HEK293 (cell line): ENCODE measurements around the gene CORT.

Experiments used
- GLIS2 ChIP-seq: fragments of 450-650 bp; formaldehyde crosslinking; IDR thresholded peaks from 2 replicates; pipeline ENCODE4 v1.5.1; 2016; ENCODE audit warnings: missing biosample characterization, missing genetic modification characterization
- KLF16 ChIP-seq: fragments of 450-650 bp; formaldehyde crosslinking; IDR thresholded peaks from 2 replicates; pipeline ENCODE4 v1.5.1; 2017; ENCODE audit warnings: missing biosample characterization, missing genetic modification characterization
- KLF9 ChIP-seq: fragments of 450-650 bp; formaldehyde crosslinking; IDR thresholded peaks from 2 replicates; pipeline ENCODE4 v1.5.1; 2016; ENCODE audit warnings: missing biosample characterization, missing genetic modification characterization, low read depth
- SCRT2 ChIP-seq: fragments of 450-650 bp; formaldehyde crosslinking; IDR thresholded peaks from 2 replicates; pipeline ENCODE4 v1.5.1; 2016; ENCODE audit warnings: missing biosample characterization, missing genetic modification characterization
- SETDB1 ChIP-seq: IDR thresholded peaks from one replicate; pipeline ENCODE4 v1.6.1; 2017; ENCODE audit warnings: mild to moderate bottlenecking, low read length, moderate library complexity, mixed read lengths; ENCODE audit not compliant: insufficient read length
- TCF7L2 ChIP-seq: IDR thresholded peaks from 2 replicates; pipeline ENCODE4 v1.6.1; 2011; ENCODE audit warnings: low read depth, mild to moderate bottlenecking, inconsistent platforms, low read length, moderate library complexity, borderline replicate concordance
- YY1 ChIP-seq: fragments of 450-650 bp; formaldehyde crosslinking; IDR thresholded peaks from 2 replicates; pipeline ENCODE4 v1.5.1; 2018; ENCODE audit warnings: missing biosample characterization, missing genetic modification characterization
- ZBTB1 ChIP-seq: fragments of 450-650 bp; formaldehyde crosslinking; IDR thresholded peaks from 2 replicates; pipeline ENCODE4 v1.5.1; 2016; ENCODE audit warnings: missing biosample characterization, missing genetic modification characterization
- ZBTB8A ChIP-seq: fragments of 450-650 bp; formaldehyde crosslinking; IDR thresholded peaks from 2 replicates; pipeline ENCODE4 v1.5.1; 2016; ENCODE audit warnings: missing biosample characterization, missing genetic modification characterization
- ZFP3 ChIP-seq: fragments of 450-650 bp; formaldehyde crosslinking; IDR thresholded peaks from 2 replicates; pipeline ENCODE4 v1.5.1; 2016; ENCODE audit warnings: low read depth, missing biosample characterization, missing genetic modification characterization
- ZFP69B ChIP-seq: fragments of 450-650 bp; formaldehyde crosslinking; IDR thresholded peaks from 2 replicates; pipeline ENCODE4 v1.5.1; 2016; ENCODE audit warnings: missing biosample characterization, missing genetic modification characterization
- ZNF121 ChIP-seq: fragments of 450-650 bp; formaldehyde crosslinking; IDR thresholded peaks from 2 replicates; pipeline ENCODE4 v1.5.1; 2016; ENCODE audit warnings: missing biosample characterization, missing genetic modification characterization
- ZNF138 ChIP-seq: fragments of 450-650 bp; formaldehyde crosslinking; IDR thresholded peaks from 2 replicates; pipeline ENCODE4 v1.5.1; 2016; ENCODE audit warnings: missing biosample characterization, missing genetic modification characterization, borderline replicate concordance
- ZNF184 ChIP-seq: fragments of 450-650 bp; IDR thresholded peaks from 2 replicates; pipeline ENCODE4 v1.5.1; 2018; ENCODE audit warnings: missing biosample characterization, mild to moderate bottlenecking, missing genetic modification characterization
- ZNF2 ChIP-seq: fragments of 450-650 bp; formaldehyde crosslinking; IDR thresholded peaks from 2 replicates; pipeline ENCODE4 v1.5.1; 2016; ENCODE audit warnings: missing biosample characterization, missing genetic modification characterization
- ZNF221 ChIP-seq: fragments of 450-650 bp; formaldehyde crosslinking; IDR thresholded peaks from 2 replicates; pipeline ENCODE4 v1.5.1; 2017; ENCODE audit warnings: missing biosample characterization, missing genetic modification characterization, borderline replicate concordance
- ZNF266 ChIP-seq: fragments of 450-650 bp; formaldehyde crosslinking; IDR thresholded peaks from 2 replicates; pipeline ENCODE4 v1.5.1; 2016; ENCODE audit warnings: missing biosample characterization, missing genetic modification characterization, low read depth
- ZNF394 ChIP-seq: fragments of 450-650 bp; formaldehyde crosslinking; IDR thresholded peaks from 2 replicates; pipeline ENCODE4 v1.5.1; 2016; ENCODE audit warnings: missing biosample characterization, missing genetic modification characterization, mild to moderate bottlenecking, moderate library complexity, borderline replicate concordance
- ZNF473 ChIP-seq: fragments of 450-650 bp; formaldehyde crosslinking; IDR thresholded peaks from 2 replicates; pipeline ENCODE4 v1.5.1; 2017; ENCODE audit warnings: missing biosample characterization, missing genetic modification characterization
- ZNF510 ChIP-seq: fragments of 450-650 bp; formaldehyde crosslinking; IDR thresholded peaks from 2 replicates; pipeline ENCODE4 v1.5.1; 2018; ENCODE audit warnings: mild to moderate bottlenecking, missing genetic modification characterization, missing biosample characterization; ENCODE audit not compliant: insufficient replicate concordance
- ZNF560 ChIP-seq: fragments of 450-650 bp; formaldehyde crosslinking; IDR thresholded peaks from 2 replicates; pipeline ENCODE4 v1.5.1; 2017; ENCODE audit warnings: missing biosample characterization, missing genetic modification characterization, borderline replicate concordance
- ZNF658 ChIP-seq: fragments of 450-650 bp; formaldehyde crosslinking; IDR thresholded peaks from 2 replicates; pipeline ENCODE4; 2016; ENCODE audit warnings: missing biosample characterization, missing genetic modification characterization
- ZNF701 ChIP-seq: fragments of 450-650 bp; formaldehyde crosslinking; IDR thresholded peaks from 2 replicates; pipeline ENCODE4 v1.5.1; 2016; ENCODE audit warnings: missing biosample characterization, missing genetic modification characterization
- ZNF747 ChIP-seq: fragments of 450-650 bp; formaldehyde crosslinking; IDR thresholded peaks from 2 replicates; pipeline ENCODE4 v1.5.1; 2016; ENCODE audit warnings: missing biosample characterization, missing genetic modification characterization
- ZSCAN30 ChIP-seq: fragments of 450-650 bp; IDR thresholded peaks from 2 replicates; pipeline ENCODE4 v1.5.1; 2018; ENCODE audit warnings: missing biosample characterization, mild to moderate bottlenecking, missing genetic modification characterization, moderate library complexity
- TF ChIP-seq, protein P1 (sequence below): fragments of 450-650 bp; formaldehyde crosslinking; IDR thresholded peaks from 2 replicates; pipeline ENCODE4 v1.5.1; 2016; ENCODE audit warnings: missing biosample characterization, missing genetic modification characterization
- TF ChIP-seq, protein P2 (sequence below): fragments of 450-650 bp; formaldehyde crosslinking; IDR thresholded peaks from 2 replicates; pipeline ENCODE4 v1.5.1; 2016; ENCODE audit warnings: missing biosample characterization, missing genetic modification characterization
- TF ChIP-seq, protein P3 (sequence below): fragments of 450-650 bp; formaldehyde crosslinking; IDR thresholded peaks from 2 replicates; pipeline ENCODE4 v1.5.1; 2017; ENCODE audit warnings: missing biosample characterization, missing genetic modification characterization
- TF ChIP-seq, protein P4 (sequence below): fragments of 450-650 bp; formaldehyde crosslinking; IDR thresholded peaks from 2 replicates; pipeline ENCODE4 v1.5.1; 2017; ENCODE audit warnings: missing biosample characterization, missing genetic modification characterization
- TF ChIP-seq, protein P5 (sequence below): fragments of 450-650 bp; formaldehyde crosslinking; IDR thresholded peaks from 2 replicates; pipeline ENCODE4 v1.5.1; 2016; ENCODE audit warnings: missing biosample characterization, missing genetic modification characterization

The CORT gene

DNA sequence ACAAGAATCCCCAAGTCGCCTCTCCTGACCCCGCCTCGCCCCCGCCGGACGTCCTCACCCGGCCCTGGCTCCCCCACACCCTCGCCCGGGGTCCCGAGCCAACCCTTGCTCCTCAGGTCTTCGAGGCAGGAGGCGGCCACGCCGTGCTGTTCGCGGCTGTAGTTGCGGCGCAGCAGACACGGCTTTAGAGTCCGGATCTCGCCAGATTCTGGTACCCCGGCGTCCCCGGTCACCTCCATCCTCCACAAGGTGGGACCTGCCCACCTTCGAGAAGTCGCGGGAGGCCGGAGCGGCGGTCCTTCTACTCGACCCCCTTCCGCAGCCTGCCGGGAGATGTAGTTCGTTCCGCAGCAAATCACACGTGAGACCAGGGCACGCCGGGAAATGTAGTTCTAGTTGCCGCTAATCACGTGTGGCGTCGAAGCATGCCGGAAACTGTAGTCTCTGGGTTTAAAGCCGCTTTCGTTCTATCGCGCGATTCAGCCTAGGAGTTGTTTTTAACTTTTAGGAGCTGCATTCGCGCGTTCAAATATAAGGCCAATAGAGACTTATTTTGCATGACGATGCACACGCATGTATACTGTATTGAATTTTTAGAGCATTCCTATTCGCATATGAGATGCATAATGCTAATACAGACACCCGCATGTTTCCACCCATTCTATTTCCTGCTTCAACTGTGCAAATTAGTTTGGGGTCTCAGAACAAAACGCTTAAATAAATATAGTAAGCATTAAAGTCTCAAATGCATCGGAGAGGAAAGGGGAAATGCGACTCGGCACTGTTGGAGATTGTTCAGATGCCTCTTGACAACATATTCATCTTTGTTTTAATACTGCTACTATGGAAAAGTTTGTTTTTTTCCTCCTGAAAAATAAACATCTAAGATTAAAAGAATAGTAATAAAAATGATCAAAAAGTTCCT is 22.7 kb downstream of the CORT start, which contains the start of gene DFFA (continued):
- no peak for TF ChIP-seq ZNF121 (tag by site-specific recombination)
- peak; percentile 74; the same call in 1 of the 2 replicates for TF ChIP-seq KLF16
- peak; percentile 68 for TF ChIP-seq ZFP69B (tag by site-specific recombination)
- no peak for TF ChIP-seq ZNF701 (tag by site-specific recombination)
- no peak for TF ChIP-seq ZNF747 (tag by site-specific recombination)
- TF ChIP-seq SETDB1: no peak
- TF ChIP-seq TCF7L2: no peak
- TF ChIP-seq SCRT2: 0 out of 2 replicates have a peak, but pooled peaks have one; percentile 51
- TF ChIP-seq GLIS2 (tag by site-specific recombination): peak; percentile 95
- no peak for TF ChIP-seq ZNF510 (tag by site-specific recombination)
- no peak for TF ChIP-seq ZNF560 (tag by site-specific recombination)
- TF ChIP-seq YY1 (tag by site-specific recombination): peak; percentile 78
- TF ChIP-seq ZNF266 (tag by site-specific recombination): no peak
- no peak for TF ChIP-seq ZBTB1 (tag by site-specific recombination)
- TF ChIP-seq, protein P1, sequence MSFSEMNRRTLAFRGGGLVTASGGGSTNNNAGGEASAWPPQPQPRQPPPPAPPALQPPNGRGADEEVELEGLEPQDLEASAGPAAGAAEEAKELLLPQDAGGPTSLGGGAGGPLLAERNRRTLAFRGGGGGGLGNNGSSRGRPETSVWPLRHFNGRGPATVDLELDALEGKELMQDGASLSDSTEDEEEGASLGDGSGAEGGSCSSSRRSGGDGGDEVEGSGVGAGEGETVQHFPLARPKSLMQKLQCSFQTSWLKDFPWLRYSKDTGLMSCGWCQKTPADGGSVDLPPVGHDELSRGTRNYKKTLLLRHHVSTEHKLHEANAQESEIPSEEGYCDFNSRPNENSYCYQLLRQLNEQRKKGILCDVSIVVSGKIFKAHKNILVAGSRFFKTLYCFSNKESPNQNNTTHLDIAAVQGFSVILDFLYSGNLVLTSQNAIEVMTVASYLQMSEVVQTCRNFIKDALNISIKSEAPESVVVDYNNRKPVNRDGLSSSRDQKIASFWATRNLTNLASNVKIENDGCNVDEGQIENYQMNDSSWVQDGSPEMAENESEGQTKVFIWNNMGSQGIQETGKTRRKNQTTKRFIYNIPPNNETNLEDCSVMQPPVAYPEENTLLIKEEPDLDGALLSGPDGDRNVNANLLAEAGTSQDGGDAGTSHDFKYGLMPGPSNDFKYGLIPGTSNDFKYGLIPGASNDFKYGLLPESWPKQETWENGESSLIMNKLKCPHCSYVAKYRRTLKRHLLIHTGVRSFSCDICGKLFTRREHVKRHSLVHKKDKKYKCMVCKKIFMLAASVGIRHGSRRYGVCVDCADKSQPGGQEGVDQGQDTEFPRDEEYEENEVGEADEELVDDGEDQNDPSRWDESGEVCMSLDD (tag by site-specific recombination): peak; percentile 90
- TF ChIP-seq, protein P2, sequence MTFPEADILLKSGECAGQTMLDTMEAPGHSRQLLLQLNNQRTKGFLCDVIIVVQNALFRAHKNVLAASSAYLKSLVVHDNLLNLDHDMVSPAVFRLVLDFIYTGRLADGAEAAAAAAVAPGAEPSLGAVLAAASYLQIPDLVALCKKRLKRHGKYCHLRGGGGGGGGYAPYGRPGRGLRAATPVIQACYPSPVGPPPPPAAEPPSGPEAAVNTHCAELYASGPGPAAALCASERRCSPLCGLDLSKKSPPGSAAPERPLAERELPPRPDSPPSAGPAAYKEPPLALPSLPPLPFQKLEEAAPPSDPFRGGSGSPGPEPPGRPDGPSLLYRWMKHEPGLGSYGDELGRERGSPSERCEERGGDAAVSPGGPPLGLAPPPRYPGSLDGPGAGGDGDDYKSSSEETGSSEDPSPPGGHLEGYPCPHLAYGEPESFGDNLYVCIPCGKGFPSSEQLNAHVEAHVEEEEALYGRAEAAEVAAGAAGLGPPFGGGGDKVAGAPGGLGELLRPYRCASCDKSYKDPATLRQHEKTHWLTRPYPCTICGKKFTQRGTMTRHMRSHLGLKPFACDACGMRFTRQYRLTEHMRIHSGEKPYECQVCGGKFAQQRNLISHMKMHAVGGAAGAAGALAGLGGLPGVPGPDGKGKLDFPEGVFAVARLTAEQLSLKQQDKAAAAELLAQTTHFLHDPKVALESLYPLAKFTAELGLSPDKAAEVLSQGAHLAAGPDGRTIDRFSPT (tag by site-specific recombination): no peak
- 0 out of 2 replicates have a peak, but pooled peaks have one; percentile 62 for TF ChIP-seq ZSCAN30 (tag by site-specific recombination)
- TF ChIP-seq ZNF184 (tag by site-specific recombination): no peak
- no peak for TF ChIP-seq ZNF221 (tag by site-specific recombination)
- no peak for TF ChIP-seq ZNF473 (tag by site-specific recombination)
- TF ChIP-seq, protein P3, sequence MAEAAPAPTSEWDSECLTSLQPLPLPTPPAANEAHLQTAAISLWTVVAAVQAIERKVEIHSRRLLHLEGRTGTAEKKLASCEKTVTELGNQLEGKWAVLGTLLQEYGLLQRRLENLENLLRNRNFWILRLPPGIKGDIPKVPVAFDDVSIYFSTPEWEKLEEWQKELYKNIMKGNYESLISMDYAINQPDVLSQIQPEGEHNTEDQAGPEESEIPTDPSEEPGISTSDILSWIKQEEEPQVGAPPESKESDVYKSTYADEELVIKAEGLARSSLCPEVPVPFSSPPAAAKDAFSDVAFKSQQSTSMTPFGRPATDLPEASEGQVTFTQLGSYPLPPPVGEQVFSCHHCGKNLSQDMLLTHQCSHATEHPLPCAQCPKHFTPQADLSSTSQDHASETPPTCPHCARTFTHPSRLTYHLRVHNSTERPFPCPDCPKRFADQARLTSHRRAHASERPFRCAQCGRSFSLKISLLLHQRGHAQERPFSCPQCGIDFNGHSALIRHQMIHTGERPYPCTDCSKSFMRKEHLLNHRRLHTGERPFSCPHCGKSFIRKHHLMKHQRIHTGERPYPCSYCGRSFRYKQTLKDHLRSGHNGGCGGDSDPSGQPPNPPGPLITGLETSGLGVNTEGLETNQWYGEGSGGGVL (tag by site-specific recombination): no peak
- TF ChIP-seq, protein P4, sequence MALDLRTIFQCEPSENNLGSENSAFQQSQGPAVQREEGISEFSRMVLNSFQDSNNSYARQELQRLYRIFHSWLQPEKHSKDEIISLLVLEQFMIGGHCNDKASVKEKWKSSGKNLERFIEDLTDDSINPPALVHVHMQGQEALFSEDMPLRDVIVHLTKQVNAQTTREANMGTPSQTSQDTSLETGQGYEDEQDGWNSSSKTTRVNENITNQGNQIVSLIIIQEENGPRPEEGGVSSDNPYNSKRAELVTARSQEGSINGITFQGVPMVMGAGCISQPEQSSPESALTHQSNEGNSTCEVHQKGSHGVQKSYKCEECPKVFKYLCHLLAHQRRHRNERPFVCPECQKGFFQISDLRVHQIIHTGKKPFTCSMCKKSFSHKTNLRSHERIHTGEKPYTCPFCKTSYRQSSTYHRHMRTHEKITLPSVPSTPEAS (tag by site-specific recombination): no peak
- no peak for TF ChIP-seq ZNF658 (tag by site-specific recombination)
- 0 out of 2 replicates have a peak, but pooled peaks have one; percentile 13 for TF ChIP-seq ZBTB8A (tag by site-specific recombination)
- TF ChIP-seq ZFP3 (tag by site-specific recombination): no peak
- TF ChIP-seq KLF9: peak; percentile 81
- TF ChIP-seq, protein P5, sequence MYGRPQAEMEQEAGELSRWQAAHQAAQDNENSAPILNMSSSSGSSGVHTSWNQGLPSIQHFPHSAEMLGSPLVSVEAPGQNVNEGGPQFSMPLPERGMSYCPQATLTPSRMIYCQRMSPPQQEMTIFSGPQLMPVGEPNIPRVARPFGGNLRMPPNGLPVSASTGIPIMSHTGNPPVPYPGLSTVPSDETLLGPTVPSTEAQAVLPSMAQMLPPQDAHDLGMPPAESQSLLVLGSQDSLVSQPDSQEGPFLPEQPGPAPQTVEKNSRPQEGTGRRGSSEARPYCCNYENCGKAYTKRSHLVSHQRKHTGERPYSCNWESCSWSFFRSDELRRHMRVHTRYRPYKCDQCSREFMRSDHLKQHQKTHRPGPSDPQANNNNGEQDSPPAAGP (tag by site-specific recombination): peak; percentile 75
- TF ChIP-seq ZNF138: no peak
- TF ChIP-seq ZNF2: peak; percentile 82
- TF ChIP-seq ZNF394 (tag by site-specific recombination): peak; percentile 47
